Measurements from ENCODE around the gene NCK2. TPM values are rescaled to one million over a fixed set of nuclear protein-coding genes. Genes with fewer than 3 reads are reported as not detected.

NCK2 gene
- polyA plus RNA-seq, 2 of the 4 experiments (the other 2 are of a cell fraction): 17.1 to 17.8 TPM

- ATAC-seq (no peak), DNase-seq (ENCODE audit: low read depth in 1 of 2, low spot score in 1 of 2) (no peak), FAIRE-seq (no peak)
- Histone ChIP-seq H3K27ac (no peak overlapping the region), H3K4me2 (no peak overlapping the region), H3K9me3 (no peaks in the 10 kb centered on the region), H3K4me3 (no peak overlapping the region), H3K4me1 (no peaks in the 10 kb centered on the region)
- no peak for TF ChIP-seq POLR2AphosphoS2 (conservative IDR thresholded peaks at IDR 0.05; ENCODE audit: low read length)
- TF ChIP-seq CHD4 (IDR thresholded peaks at IDR 0.05; ENCODE audit: borderline replicate concordance): no peak
- TF ChIP-seq FOXS1 (CRISPR knock-in tag; IDR thresholded peaks at IDR 0.05): no peak
- TF ChIP-seq HOXB5 (CRISPR knock-in tag; IDR thresholded peaks at IDR 0.05): no peak
- TF ChIP-seq E2F6 (IDR thresholded peaks at IDR 0.05; ENCODE audit: borderline replicate concordance, low read depth): no peak
- no peak for TF ChIP-seq TP53 (CRISPR knock-in tag; IDR thresholded peaks at IDR 0.05)
- no peak for TF ChIP-seq CTCF (IDR thresholded peaks at IDR 0.05)
- TF ChIP-seq ELK1 (IDR thresholded peaks at IDR 0.05; ENCODE audit: low read depth, low read length): no peak
- TF ChIP-seq ZSCAN20 (CRISPR knock-in tag; IDR thresholded peaks at IDR 0.05): no peak
- no peak for TF ChIP-seq USF2 (IDR thresholded peaks at IDR 0.05)
- no peak for TF ChIP-seq KDM5A (IDR thresholded peaks at IDR 0.05)
- no peak for TF ChIP-seq RAD21 (conservative IDR thresholded peaks at IDR 0.05 in 1 of 2, IDR thresholded peaks at IDR 0.05 in 1 of 2)
- no peak for TF ChIP-seq ZNF302 (CRISPR knock-in tag; IDR thresholded peaks at IDR 0.05)
- no peak for TF ChIP-seq MAX (IDR thresholded peaks at IDR 0.05)
- TF ChIP-seq HDAC2 (IDR thresholded peaks at IDR 0.05): no peak
- 86% methylated on average over 9 of the region's 9 CpGs for WGBS (ENCODE audit: missing lambda C conversion rate)
- CTCF ChIA-PET: interaction anchor here (1.9 kb wide), 1 partner anchor 17 kb away, joined by 5 read pairs; no protein-coding TSS in a partner anchor
- POLR2A ChIA-PET: no interaction called here
These were observed 69.7 kb downstream of the NCK2 start for GRCh38 chr2:105814291-105814940.

- no peaks in the 10 kb centered on the region for H3K9me3 ChIP-seq
- DNase-seq (ENCODE audit: low read depth in 1 of 2, low spot score in 1 of 2) (no peak), ATAC-seq (no peak), FAIRE-seq (no peak)
- no peak overlapping the region for H3K4me3 ChIP-seq
- no peaks in the 10 kb centered on the region for H3K4me1 ChIP-seq
- ChIA-PET CTCF (no interaction called here), POLR2A (no interaction called here)
- H3K27ac ChIP-seq: no peak overlapping the region
- no peak overlapping the region for H3K4me2 ChIP-seq
- WGBS (ENCODE audit: missing lambda C conversion rate): 90% methylated on average over 7 of the region's 7 CpGs
- no peak for TF ChIP-seq HDAC2 (IDR thresholded peaks at IDR 0.05)
- TF ChIP-seq PBX3 (IDR thresholded peaks at IDR 0.05): no peak
- TF ChIP-seq FOXS1 (CRISPR knock-in tag; IDR thresholded peaks at IDR 0.05): no peak
- no peak for TF ChIP-seq JUNB (IDR thresholded peaks at IDR 0.05)
- no peak for TF ChIP-seq ELK1 (IDR thresholded peaks at IDR 0.05; ENCODE audit: low read depth, low read length)
- no peak for TF ChIP-seq EP300 (IDR thresholded peaks at IDR 0.05)
- TF ChIP-seq KDM5A (IDR thresholded peaks at IDR 0.05): no peak
- TF ChIP-seq CTCF (IDR thresholded peaks at IDR 0.05): no peak
- TF ChIP-seq GATA3 (IDR thresholded peaks at IDR 0.05; ENCODE audit: borderline replicate concordance): no peak
- TF ChIP-seq RFX5 (IDR thresholded peaks at IDR 0.05): no peak
- TF ChIP-seq SREBF2 (IDR thresholded peaks at IDR 0.05): no peak
- no peak for TF ChIP-seq ZFP36 (IDR thresholded peaks at IDR 0.05; ENCODE audit: borderline replicate concordance, partially characterized antibody)
- TF ChIP-seq ESRRA (IDR thresholded peaks at IDR 0.05; ENCODE audit: borderline replicate concordance, low read length): no peak
- no peak for TF ChIP-seq CEBPB (IDR thresholded peaks at IDR 0.05)
- TF ChIP-seq HES2 (IDR thresholded peaks at IDR 0.05): no peak
These were observed 70.7 kb downstream of the NCK2 start for GRCh38 chr2:105815401-105815800.

Data from A549 (cell line).